Endothelial cell of umbilical vein (primary cell): Measurements from ENCODE around the gene ITPR2. TPM values are rescaled to one million over a fixed set of nuclear protein-coding genes. Genes with fewer than 3 reads are reported as not detected.

Source experiments
- BruUV-seq: library from RNA; stranded (reverse); fragments of 400-500 nt; replicated peaks from 2 replicates; lab custom pipeline; 2021; lab: Mats Ljungman, UMichigan
- CTCF ChIA-PET: fragments of 300-600, 350-600 bp; sonication (Branson Sonifier 250); formaldehyde crosslinking; loops from one replicate; lab custom pipeline; 2021; ENCODE audit warnings: antibody characterized with exemption, inconsistent platforms; lab: Charles Lee
- POLR2A ChIA-PET: fragments of 300-600, 350-600 bp; sonication (Branson Sonifier 250); formaldehyde crosslinking; loops from one replicate; lab custom pipeline; 2021; ENCODE audit warnings: antibody characterized with exemption, inconsistent platforms; lab: Charles Lee
- DNase-seq: peaks from one replicate; pipeline ENCODE4 v3.0.0-alpha.2; 2011; ENCODE audit warnings: low read depth, low spot score
- FAIRE-seq: peaks from 2 replicates; lab custom pipeline; 2011; peaks lifted over from hg19 to GRCh38; lab: Jason Lieb, UNC
- H2AFZ ChIP-seq: 2 replicates; pipeline ENCODE4 v1.6.0; 2012; ENCODE audit warnings: low read depth, low read length, control low read depth, inconsistent platforms
- H3K27ac ChIP-seq: 2 replicates; pipeline ENCODE4 v1.5.1; 2011; ENCODE audit warnings: low read depth, mild to moderate bottlenecking, control low read depth, low read length, moderate library complexity; ENCODE audit not compliant: insufficient read depth
- H3K27me3 ChIP-seq, 2 experiments: 2 replicates each; pipeline versions ENCODE4 v1.6.0 to v1.6.1; 2011; ENCODE audit warnings: low read length in 2 of 2, mixed read lengths in 1 of 2; ENCODE audit not compliant: control insufficient read depth in 2 of 2, insufficient read depth in 2 of 2
- H3K36me3 ChIP-seq, 2 experiments: 2 replicates in 1 of 2; 3 replicates in 1 of 2; pipeline ENCODE4 v1.5.1; 2011; ENCODE audit warnings: low read length in 2 of 2, mild to moderate bottlenecking in 1 of 2, moderate library complexity in 1 of 2; ENCODE audit not compliant: control insufficient read depth in 2 of 2, insufficient read depth in 2 of 2; ENCODE audit errors: extremely low read depth in 1 of 2
- H3K4me1 ChIP-seq: 3 replicates; pipeline ENCODE4 v1.5.1; 2011; ENCODE audit warnings: mild to moderate bottlenecking, low read length; ENCODE audit not compliant: control insufficient read depth, insufficient read depth; ENCODE audit errors: extremely low read depth
- H3K4me2 ChIP-seq: 2 replicates; pipeline ENCODE4 v1.6.1; 2011; ENCODE audit warnings: low read length, control low read depth, mixed read lengths; ENCODE audit not compliant: insufficient read depth
- H3K4me3 ChIP-seq, 3 experiments: fragments of 200-600 bp in 1 of 3; sonication (generic), shearing (Covaris generic) in 1 of 3; replicated peaks in 1 of 3; 2 replicates each; pipeline ENCODE4 v1.5.1; 2011 to 2016; ENCODE audit warnings: control low read depth in 3 of 3, low read length in 3 of 3, mild to moderate bottlenecking in 2 of 3, inconsistent platforms in 1 of 3, low read depth in 1 of 3, moderate library complexity in 1 of 3; ENCODE audit not compliant: insufficient read depth in 1 of 3
- H3K79me2 ChIP-seq: 2 replicates; pipeline ENCODE4 v1.6.0; 2012; ENCODE audit warnings: low read length, inconsistent platforms; ENCODE audit not compliant: control insufficient read depth, insufficient read depth
- H3K9ac ChIP-seq: replicated peaks from 2 replicates; pipeline ENCODE3; 2011; ENCODE audit warnings: low read length, control low read depth; ENCODE audit not compliant: insufficient read depth; ENCODE audit errors: extremely low read depth
- H3K9me1 ChIP-seq: replicated peaks from 3 replicates; pipeline ENCODE4 v1.6.0; 2011; ENCODE audit warnings: mild to moderate bottlenecking, low read length; ENCODE audit not compliant: control insufficient read depth, insufficient read depth; ENCODE audit errors: extremely low read depth
- H3K9me3 ChIP-seq: replicated peaks from 2 replicates; pipeline ENCODE4 v1.5.1; 2012; ENCODE audit warnings: low read length, inconsistent platforms; ENCODE audit not compliant: control insufficient read depth, insufficient read depth
- H4K20me1 ChIP-seq: replicated peaks from 2 replicates; pipeline ENCODE3; 2011; ENCODE audit warnings: mild to moderate bottlenecking, low read length; ENCODE audit not compliant: control insufficient read depth, insufficient read depth; ENCODE audit errors: extremely low read depth
- CTCF ChIP-seq, 2 donors: IDR thresholded peaks; 1 replicate in 1 of 2; 2 replicates in 1 of 2; pipeline ENCODE4 v1.5.1; 2011; ENCODE audit warnings: low read length in 2 of 2, mild to moderate bottlenecking in 2 of 2, moderate library complexity in 2 of 2, control low read depth in 1 of 2, inconsistent platforms in 1 of 2, low read depth in 1 of 2; ENCODE audit not compliant: insufficient read depth in 1 of 2; ENCODE audit errors: extremely low read depth in 1 of 2
- EZH2 ChIP-seq: IDR thresholded peaks from 2 replicates; pipeline ENCODE4 v1.6.1; 2012; ENCODE audit warnings: borderline replicate concordance, low read depth, mild to moderate bottlenecking, moderate library complexity, low read length, inconsistent platforms; ENCODE audit not compliant: severe bottlenecking
- FOS ChIP-seq: IDR thresholded peaks from 2 replicates; pipeline ENCODE4 v1.6.1; 2011; ENCODE audit warnings: mild to moderate bottlenecking, low read length, moderate library complexity, borderline replicate concordance; ENCODE audit not compliant: insufficient read depth
- GATA2 ChIP-seq: IDR thresholded peaks from 2 replicates; pipeline ENCODE4 v1.7.0; 2011; ENCODE audit warnings: low read depth, mild to moderate bottlenecking, moderate library complexity, mixed read lengths, low read length; ENCODE audit not compliant: insufficient read length, insufficient read depth
- JUN ChIP-seq: IDR thresholded peaks from 2 replicates; pipeline ENCODE4 v1.6.1; 2011; ENCODE audit warnings: borderline replicate concordance, low read depth; ENCODE audit not compliant: insufficient read length, insufficient read depth
- MYC ChIP-seq: IDR thresholded peaks from one replicate; pipeline ENCODE4 v1.6.1; 2011; ENCODE audit warnings: mild to moderate bottlenecking, low read depth, low read length
- POLR2A ChIP-seq: IDR thresholded peaks from 2 replicates; pipeline ENCODE4 v1.6.1; 2012; ENCODE audit warnings: low read depth, mild to moderate bottlenecking, control low read depth, low read length
- POLR2AphosphoS5 ChIP-seq: IDR thresholded peaks from 2 replicates; pipeline ENCODE4 v1.6.1; 2012; ENCODE audit warnings: low read depth, mild to moderate bottlenecking, control low read depth, low read length, moderate library complexity; ENCODE audit not compliant: insufficient read depth
- dilution Hi-C: fragments of 300-500 bp; cut with MboI; formaldehyde crosslinking; loops from one replicate; pipeline ENCODE4 v1.15.0; 2019; ENCODE audit warnings: low sequenced_read_pairs; ENCODE audit not compliant: extremely low pct_ligation_motif_present
- intact Hi-C: fragments of 100-400 bp; cut with micrococcal nuclease; formaldehyde crosslinking; loops from one replicate; pipeline ENCODE4 v1.10.0; 2022
- polyA plus RNA-seq, 4 experiments: library from polyadenylated mRNA; depleted of rRNA in 3 of 4; stranded (reverse) in 3 of 4; unstranded in 1 of 4; fragments of >200 nt; gene quantifications; 2 replicates each; pipeline versions ENCODE4 v1.2.1 to v1.2.3, GENCODE V29; 2011 to 2012; ENCODE audit warnings: missing spikeins in 1 of 4
- total RNA-seq: library from RNA; stranded (reverse); gene quantifications from 2 replicates; pipeline ENCODE4 v1.2.3, GENCODE V29; 2021
- TF ChIP-seq, protein P1 (sequence below): IDR thresholded peaks from 2 replicates; pipeline ENCODE4 v1.6.1; 2011; ENCODE audit not compliant: insufficient read depth, insufficient read length

ITPR2 gene
- total and polyA plus RNA-seq, 2 donors (not counting 3 experiments of a cell fraction or from before 2014, with no cell fraction given), result 16.2 to 86.8 TPM

- FAIRE-seq, result no peak
Observed at GRCh38 chr12:26712892-26713291, 120.1 kb downstream of the ITPR2 start.

More at GRCh38 chr12:26712892-26713291, 120.1 kb downstream of the ITPR2 start:
- H3K9ac ChIP-seq, result no peak overlapping the region
- H2AFZ ChIP-seq, result no peak overlapping the region
- no peak overlapping the region for H3K4me2 ChIP-seq
- peaks cover 12 to 13% of the 10 kb centered on the region in 2 experiments for H3K36me3 ChIP-seq
- ChIA-PET POLR2A (no interaction called here), CTCF (interaction anchor here (0.9 kb wide), 1 partner anchor 9 kb away, joined by 4 read pairs; no protein-coding TSS in a partner anchor)
- TF ChIP-seq MYC (no peak), POLR2A (no peak), FOS (no peak), JUN (no peak), CTCF (IDR thresholded peaks at IDR 0.05; ENCODE audit: extremely low read depth in 1 of 2, insufficient read depth in 1 of 2, low read depth in 1 of 2, low read length in 2 of 2) (no peak), GATA2 (no peak), EZH2 (no peak), POLR2AphosphoS5 (no peak)
- TF ChIP-seq, protein P1, sequence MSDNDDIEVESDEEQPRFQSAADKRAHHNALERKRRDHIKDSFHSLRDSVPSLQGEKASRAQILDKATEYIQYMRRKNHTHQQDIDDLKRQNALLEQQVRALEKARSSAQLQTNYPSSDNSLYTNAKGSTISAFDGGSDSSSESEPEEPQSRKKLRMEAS, result no peak
- BruUV-seq, result no TSS peak
- no peaks in the 10 kb centered on the region for H4K20me1 ChIP-seq
- no peaks in the 10 kb centered on the region for H3K79me2 ChIP-seq
- no peaks in the 10 kb centered on the region for H3K27me3 ChIP-seq
- no peak overlapping the region for H3K4me3 ChIP-seq
- intact Hi-C loops, result no loop called here
- H3K9me3 ChIP-seq, result no peaks in the 10 kb centered on the region
- dilution Hi-C loops, result no loop called here
- no peak overlapping the region for H3K27ac ChIP-seq
- no peak for DNase-seq
- H3K4me1 ChIP-seq, result no peaks in the 10 kb centered on the region
- H3K9me1 ChIP-seq, result no peaks in the 10 kb centered on the region
